Measurements from ENCODE around the gene PHGDH.

- TF ChIP-seq, protein P1, sequence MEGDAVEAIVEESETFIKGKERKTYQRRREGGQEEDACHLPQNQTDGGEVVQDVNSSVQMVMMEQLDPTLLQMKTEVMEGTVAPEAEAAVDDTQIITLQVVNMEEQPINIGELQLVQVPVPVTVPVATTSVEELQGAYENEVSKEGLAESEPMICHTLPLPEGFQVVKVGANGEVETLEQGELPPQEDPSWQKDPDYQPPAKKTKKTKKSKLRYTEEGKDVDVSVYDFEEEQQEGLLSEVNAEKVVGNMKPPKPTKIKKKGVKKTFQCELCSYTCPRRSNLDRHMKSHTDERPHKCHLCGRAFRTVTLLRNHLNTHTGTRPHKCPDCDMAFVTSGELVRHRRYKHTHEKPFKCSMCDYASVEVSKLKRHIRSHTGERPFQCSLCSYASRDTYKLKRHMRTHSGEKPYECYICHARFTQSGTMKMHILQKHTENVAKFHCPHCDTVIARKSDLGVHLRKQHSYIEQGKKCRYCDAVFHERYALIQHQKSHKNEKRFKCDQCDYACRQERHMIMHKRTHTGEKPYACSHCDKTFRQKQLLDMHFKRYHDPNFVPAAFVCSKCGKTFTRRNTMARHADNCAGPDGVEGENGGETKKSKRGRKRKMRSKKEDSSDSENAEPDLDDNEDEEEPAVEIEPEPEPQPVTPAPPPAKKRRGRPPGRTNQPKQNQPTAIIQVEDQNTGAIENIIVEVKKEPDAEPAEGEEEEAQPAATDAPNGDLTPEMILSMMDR (IDR thresholded peaks at IDR 0.05 in 8 of 11, conservative IDR thresholded peaks at IDR 0.05 in 3 of 11), result no peak
- no peak for TF ChIP-seq POLR2A (IDR thresholded peaks at IDR 0.05)
- no peak for TF ChIP-seq POLR2AphosphoS5 (IDR thresholded peaks at IDR 0.05)
Observed at GRCh38 chr1:119748040-119748439, 36.3 kb downstream of the PHGDH start.
